Measurements from ENCODE around the gene LRRC47.
"Not testable (repeated sequence)": the region's sequence is repeated elsewhere in the genome, so short reads cannot be mapped to it uniquely, and the experiment has no call there.

The LRRC47 gene

GRCh38 chr1:3771108-3772026, 24.9 kb downstream of the LRRC47 start:
- no peak for DNase-seq

GRCh38 chr1:3770047-3770765, 26.1 kb downstream of the LRRC47 start:
- DNase-seq, result no peak

- DNase-seq, result no peak
Observed at GRCh38 chr1:3768811-3769390, 27.4 kb downstream of the LRRC47 start.

DNA sequence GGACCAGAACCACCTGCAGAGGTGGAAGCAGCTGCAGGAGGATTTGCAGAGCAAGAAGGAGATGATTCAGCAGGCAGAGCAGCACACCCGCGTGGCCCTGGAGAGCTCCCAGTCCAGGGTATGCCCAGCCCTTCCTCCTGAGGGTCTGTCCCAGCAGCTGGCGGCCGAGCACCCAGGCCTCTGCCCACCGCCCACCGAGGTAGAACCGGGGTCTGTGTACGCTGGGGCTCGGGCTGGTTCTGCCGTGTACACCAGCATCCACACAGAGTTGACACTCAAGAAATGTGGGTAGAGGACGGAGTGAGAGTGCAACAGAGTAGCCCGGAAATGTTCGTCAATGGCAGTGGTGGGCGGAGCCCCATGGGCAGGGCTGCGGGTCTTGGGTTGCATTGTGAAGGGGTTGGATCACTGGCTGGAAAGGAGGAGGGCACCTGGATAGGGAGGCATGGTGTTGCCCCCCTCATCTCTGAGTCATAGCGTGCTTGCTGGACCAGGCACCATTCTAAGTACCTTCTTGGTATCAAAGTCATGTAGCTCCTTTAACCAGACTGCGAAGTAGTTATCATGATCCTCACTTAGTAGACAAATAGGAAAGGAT, 28.9 kb downstream of the LRRC47 start:
- DNase-seq, result no peak

- no peak for DNase-seq
Observed at GRCh38 chr1:3763351-3764125, 32.8 kb downstream of the LRRC47 start.

DNA sequence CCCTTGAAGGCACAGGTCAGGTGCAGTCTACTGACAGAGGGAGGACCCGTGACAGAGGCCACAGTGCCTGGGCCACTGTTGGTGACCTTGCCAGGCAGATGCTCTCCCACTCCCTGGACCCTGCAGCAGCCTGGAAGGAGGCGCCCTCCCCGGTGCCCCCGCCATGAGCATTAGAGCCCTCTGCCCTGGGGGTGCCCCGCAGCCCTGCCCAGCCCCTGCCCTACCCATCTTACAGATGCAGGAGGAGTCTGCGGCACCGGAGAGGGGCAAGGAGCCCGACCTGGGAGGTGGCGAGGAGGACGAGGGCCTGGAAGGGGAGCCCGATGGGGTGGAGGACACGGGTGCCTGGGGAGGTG, 33.4 kb downstream of the LRRC47 start:
- no peak for DNase-seq

DNA sequence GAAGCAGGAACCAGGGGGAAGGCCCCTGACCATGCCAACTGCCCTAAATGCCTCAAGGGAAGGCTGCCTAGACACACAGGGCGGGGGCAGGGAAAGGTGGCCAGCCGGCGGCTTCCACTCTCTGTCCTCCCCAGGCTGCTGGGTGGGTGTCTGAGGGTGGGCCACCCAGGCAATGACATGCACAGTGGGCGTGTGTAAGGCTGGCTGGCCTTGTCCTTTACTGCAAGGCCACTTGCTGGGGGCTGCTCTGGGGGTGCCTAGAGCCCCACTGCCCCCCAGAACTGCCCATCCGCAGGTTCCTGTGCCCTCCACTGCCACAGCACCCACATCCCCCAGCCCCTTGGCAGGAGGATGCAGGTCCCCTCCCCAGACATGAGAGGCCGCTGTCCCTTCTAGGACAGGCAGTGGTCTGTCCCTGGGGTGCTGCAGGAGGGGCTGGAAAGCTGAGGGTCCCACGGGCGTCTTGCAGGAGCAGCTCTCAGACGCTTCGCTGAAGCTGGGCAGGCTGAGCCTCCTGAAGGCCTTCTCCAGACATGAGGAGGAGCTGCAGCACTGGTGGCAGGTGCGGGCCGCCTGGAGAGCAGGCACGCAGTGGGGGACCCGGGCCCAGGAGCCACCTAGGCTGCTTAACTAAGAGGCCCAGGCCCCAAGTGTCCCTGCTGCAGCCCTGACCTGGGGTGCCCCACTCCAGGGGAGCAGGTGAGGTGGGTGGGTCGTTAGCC, 34.0 kb downstream of the LRRC47 start:
- DNase-seq, result no peak

GRCh38 chr1:3761296-3762010, 34.8 kb downstream of the LRRC47 start:
- DNase-seq, result no peak

GRCh38 chr1:3759796-3760195, 36.5 kb downstream of the LRRC47 start:
- no peak for DNase-seq

GRCh38 chr1:3759164-3759563, 37.1 kb downstream of the LRRC47 start:
- no peak for DNase-seq

- DNase-seq, result no peak
Observed at GRCh38 chr1:3756394-3756793, 39.9 kb downstream of the LRRC47 start.

DNA sequence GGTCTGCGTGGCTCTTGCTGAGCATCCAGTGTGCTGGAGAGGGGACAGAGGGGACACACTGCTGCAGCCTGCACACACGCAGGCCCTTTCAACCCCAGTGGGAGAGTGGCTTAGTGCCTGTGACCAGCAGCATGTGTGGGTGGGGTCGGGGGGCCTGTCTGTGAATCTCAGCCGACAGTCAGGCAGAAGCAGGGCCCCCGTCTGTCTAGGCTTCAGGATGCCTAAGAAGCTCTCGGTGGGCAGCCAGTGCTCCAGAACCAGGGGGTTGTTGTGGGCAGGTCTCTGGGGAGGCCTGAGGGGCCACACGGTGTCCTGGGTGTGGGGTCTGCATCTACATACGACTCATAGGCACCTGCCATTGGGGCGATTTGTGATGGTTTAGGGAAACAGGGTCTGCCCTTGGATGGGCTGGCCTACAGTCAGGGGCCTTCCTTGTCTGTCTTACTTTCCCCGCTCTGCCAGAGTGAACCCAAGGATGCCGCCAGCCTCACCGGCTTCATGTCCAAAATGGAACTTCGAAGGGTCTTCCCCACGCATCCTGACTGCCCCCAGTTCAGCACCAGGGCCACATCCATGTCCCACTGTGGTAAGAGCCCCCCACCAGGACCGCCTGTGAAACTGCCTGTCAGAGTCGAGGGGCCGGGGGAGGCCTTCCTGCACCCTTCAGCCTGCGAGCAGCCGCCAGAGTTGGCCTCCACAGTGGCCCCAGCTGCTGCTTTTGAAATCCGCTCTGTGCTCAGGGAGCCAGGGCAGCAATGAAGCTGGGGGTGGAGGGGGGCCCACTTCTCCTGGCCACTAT, 42.4 kb downstream of the LRRC47 start:
- DNase-seq, result no peak

- DNase-seq, result no peak
Observed at GRCh38 chr1:3752400-3752945, 43.8 kb downstream of the LRRC47 start, which contains the start of gene CCDC27. CCDC27 (plus strand) TSS chr1:3752450; CDS start chr1:3752482, 32 bp downstream.

DNA sequence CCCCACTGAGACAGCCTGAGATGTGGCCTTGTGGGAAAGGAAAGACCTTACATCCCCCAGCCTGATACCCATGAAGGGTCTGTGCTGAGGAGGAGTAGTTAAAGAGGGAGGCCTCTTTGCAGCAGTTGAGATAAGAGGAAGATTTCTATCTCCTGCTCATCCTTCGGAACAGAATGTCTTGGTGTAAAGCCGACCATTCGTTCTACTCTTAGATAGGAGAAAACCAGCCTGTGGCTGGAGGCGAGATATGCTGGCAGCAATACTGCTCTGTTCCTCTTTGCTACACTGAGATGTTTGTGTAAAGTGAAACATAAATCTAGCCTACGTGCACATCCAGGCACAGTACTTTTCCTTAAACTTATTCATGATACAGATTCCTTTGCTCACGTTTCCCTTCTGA, 45.6 kb downstream of the LRRC47 start:
- no peak for DNase-seq

- no peak for DNase-seq
Observed at GRCh38 chr1:3749512-3749911, 46.8 kb downstream of the LRRC47 start.

DNA sequence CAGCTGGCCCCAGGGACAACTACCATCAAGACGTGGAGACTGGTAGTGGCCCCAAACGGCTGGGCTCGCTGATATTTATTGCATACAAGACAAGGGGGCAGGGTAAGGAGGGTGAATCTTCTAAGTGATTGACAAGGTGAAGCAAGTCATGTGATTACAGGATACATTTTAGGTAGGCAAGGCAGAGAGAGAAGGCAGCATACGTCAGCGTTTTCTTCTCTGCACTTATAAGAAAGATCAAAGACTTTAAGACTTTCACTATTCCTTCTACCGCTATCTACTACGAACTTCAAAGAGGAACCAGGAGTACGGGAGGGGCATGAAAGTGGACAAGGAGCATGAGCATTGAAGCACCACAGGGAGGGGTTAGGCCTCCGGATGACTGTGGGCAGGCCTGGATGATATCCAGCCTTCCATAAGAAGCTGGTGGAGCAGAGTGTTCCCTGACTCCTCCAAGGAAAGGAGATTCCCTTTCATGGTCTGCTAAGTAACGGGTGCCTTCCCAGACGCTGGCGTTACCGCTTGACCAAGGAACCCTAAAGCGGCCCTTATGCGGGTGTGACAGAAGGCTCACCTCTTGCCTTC, 47.9 kb downstream of the LRRC47 start:
- DNase-seq, result not testable (repeated sequence)

GRCh38 chr1:3747903-3748302, 48.4 kb downstream of the LRRC47 start:
- DNase-seq, result no peak

DNA sequence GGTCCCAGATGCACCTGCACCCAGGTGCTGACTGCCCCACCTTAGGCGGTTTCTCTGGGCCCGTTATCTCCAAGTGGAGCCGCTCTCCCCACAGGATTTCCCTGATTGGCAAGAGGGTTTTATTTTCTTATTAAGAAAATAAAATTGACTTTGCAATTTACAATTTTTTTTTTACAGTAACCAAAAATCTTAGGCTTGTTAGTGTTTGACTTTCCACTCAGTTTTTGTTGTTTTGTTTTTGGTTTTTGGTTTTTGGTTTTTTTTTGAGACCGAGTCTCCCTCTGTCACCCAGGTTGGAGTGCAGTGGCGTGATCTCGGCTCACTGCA, 48.8 kb downstream of the LRRC47 start:
- no peak for DNase-seq

GRCh38 chr1:3746830-3747521, 49.3 kb downstream of the LRRC47 start:
- DNase-seq, result peak; percentile 89
